Erythroblast (primary cell): ENCODE measurements around the gene PDE3A.
"Not testable (repeated sequence)": the region's sequence is repeated elsewhere in the genome, so short reads cannot be mapped to it uniquely, and the experiment has no call there.

ENCODE experiments used
- DNase-seq, 2 experiments: peaks; one replicate each; lab custom pipeline; 2025; lab: John Stamatoyannopoulos, UW
- GATA1 ChIP-seq: IDR thresholded peaks from 2 replicates; pipeline ENCODE4 v1.6.1; 2011; ENCODE audit warnings: low read depth, mild to moderate bottlenecking, control low read depth, low read length, moderate library complexity
- POLR2A ChIP-seq: IDR thresholded peaks from 2 replicates; pipeline ENCODE4 v1.6.1; 2011; ENCODE audit warnings: mild to moderate bottlenecking, low read length

The PDE3A gene

GRCh38 chr12:20514598-20514997, 146.3 kb downstream of the PDE3A start:
- no peak for DNase-seq
- TF ChIP-seq POLR2A (no peak), GATA1 (no peak)

GRCh38 chr12:20520532-20520931, 152.2 kb downstream of the PDE3A start:
- DNase-seq: no peak
- no peak for TF ChIP-seq GATA1
- TF ChIP-seq POLR2A: no peak

DNA sequence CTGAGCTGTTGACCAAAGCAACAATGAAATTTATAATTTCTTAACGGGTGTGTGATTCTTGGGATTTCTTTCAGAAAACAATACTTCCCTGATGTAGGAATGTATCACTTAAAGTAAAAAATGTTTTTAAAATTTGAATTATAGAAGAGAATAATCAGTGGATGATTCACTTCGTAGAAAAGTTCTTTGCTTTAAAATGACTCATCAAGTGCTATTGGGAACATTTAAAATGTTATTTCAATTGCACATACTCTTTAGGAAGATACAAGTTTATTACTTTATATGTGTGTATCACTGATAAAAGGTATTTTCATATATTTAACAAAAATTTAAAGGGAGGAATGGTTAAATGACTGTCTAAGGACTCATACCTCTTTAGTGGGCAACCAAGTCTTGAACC, 155.3 kb downstream of the PDE3A start:
- no peak for DNase-seq
- TF ChIP-seq POLR2A: no peak
- TF ChIP-seq GATA1: no peak

DNA sequence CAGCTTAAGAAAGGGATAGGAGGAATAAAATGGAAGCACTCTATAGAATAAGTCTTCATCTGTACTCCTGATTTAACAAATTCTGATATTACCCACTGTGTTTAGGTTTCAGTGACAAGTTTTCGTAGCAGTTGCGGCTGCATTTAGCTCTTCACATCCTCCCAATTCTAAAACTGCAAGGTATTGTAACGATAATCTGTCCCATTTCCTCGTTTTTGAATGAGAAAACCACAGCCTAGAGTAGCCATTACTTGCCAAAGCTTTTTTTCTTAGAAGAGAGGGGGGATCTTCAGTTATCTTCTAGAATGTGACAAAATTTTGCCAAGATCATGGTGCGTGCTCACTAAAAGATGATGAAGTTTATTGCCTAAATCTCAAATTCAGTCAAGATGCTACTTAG, 155.8 kb downstream of the PDE3A start:
- no peak for DNase-seq
- no peak for TF ChIP-seq POLR2A
- no peak for TF ChIP-seq GATA1

DNA sequence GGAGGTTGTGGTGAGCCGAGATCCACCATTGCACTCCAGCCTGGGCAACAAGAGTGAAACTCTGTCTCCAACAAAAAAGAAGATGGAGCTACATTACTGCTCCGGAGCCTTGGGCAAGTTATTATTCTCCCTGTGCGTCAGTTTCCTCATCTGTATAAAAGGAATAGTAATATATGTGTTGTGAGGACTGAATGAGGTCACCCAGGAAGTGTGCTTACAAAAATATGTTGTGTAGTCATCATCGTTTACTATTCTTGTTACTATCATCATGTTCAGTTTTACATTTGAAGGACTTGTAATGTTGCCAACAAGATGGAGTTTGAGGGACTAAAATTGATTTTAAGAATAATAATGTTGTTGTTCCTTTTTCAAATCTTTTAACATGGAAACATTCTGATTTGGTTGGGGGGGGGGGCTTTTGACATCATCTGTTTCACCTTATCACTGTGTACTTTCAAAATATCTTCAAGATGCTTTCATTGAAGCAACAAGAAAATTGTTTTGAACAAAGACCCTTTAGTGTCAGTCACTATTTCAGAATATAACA, 156.8 kb downstream of the PDE3A start:
- TF ChIP-seq GATA1: no peak
- no peak for TF ChIP-seq POLR2A

DNA sequence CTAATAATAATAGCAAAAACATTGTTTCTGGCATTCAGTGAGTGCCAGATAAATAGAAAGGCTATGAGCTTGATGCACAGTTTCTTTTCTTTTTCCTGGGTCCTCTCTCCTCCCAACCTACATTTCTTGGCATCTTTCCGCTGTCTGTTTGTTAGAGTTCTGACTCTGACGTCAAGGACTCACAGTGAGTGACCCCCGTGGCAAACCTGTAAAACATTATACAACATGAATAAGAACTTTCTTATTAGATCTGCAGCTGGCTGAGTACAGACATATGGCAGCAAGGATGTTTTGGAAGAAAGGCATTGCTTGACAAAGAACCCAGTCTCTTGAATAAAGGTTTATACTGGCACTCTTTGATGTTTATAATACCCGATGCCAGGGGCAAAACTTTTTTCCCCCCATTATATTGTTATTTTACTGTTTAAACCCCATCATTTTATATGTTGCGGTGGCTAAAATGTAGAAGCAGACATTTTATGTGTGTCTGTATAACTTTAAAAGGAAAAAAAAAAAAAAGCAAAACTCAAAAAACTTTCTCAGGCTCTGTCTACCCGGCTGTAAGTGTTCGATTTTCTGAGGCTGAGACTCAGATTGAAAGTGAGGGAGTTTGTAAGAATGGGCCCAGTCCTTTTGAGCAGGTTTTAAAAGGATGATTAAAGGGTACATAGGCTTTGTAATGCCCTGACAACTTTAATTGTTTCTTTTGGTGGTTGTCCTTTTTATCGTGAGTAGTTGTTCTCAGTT, 159.3 kb downstream of the PDE3A start:
- TF ChIP-seq GATA1 (no peak), POLR2A (no peak)
- DNase-seq: no peak

More for the DNA sequence above, 156.8 kb downstream of the PDE3A start:
- no peak for DNase-seq

- no peak for TF ChIP-seq GATA1
- no peak for TF ChIP-seq POLR2A
- no peak for DNase-seq
Measured at GRCh38 chr12:20528208-20528607, 159.9 kb downstream of the PDE3A start.

- DNase-seq: no peak
- TF ChIP-seq GATA1: no peak
- no peak for TF ChIP-seq POLR2A
Measured at GRCh38 chr12:20546267-20546666, 177.9 kb downstream of the PDE3A start.

DNA sequence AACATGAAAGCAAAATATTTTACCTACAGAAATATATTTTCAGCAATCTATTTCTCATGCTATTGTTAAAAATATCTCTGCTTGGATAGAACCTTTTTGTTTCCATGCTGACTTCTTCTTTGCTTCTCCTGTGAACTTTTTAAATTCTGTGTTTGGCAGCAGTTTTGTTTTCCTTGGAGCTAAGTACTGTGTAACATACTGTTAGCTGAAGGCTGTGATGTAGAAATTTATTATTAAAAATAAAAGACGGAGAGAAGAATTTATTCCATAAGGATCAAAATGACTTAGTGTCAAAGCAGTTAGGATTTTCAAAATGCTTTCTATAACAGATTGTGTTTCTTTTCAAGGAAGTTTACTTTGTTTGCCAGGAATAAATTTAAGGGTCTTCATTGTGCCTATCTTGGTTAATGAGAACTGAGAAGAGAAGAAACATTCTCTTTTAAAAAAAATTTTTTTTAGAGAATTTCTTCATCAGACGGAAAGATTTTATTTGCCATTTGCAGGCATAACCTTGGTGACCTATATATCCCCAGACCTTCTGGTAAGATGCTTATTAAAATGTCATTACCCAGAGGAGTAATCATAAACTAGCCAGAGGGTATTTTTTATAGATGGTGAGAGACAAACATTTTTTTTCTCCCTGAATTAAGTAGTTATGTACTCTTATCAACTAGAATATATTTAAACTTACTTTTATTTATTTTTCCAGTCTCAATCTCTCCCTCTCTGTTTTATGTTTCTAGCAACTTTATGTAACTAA, 179.7 kb downstream of the PDE3A start:
- DNase-seq: no peak
- TF ChIP-seq POLR2A: no peak
- no peak for TF ChIP-seq GATA1

DNA sequence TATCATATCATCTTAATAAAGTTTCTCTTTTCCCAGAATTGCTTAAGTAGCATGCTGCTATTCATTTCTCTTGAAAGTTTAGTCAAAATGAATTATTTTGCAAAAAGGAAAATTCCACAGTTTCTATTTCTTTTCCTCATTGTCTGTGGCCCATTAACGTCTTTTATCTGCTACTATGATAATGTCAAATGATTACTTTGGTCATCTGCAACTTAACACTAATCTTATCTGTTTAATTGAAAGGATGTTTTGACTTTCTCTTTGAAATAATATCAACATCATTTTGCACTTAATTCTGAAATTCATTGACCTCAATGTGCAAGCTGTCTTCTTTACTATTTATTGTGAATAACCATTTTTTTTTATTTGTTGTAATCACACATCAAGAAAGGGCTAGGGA, 180.3 kb downstream of the PDE3A start:
- DNase-seq: no peak
- no peak for TF ChIP-seq GATA1
- TF ChIP-seq POLR2A: no peak

- peak; percentile 25 to 34 for DNase-seq
- no peak for TF ChIP-seq POLR2A
- TF ChIP-seq GATA1: no peak
Measured at GRCh38 chr12:20549108-20549719, 180.9 kb downstream of the PDE3A start.

DNA sequence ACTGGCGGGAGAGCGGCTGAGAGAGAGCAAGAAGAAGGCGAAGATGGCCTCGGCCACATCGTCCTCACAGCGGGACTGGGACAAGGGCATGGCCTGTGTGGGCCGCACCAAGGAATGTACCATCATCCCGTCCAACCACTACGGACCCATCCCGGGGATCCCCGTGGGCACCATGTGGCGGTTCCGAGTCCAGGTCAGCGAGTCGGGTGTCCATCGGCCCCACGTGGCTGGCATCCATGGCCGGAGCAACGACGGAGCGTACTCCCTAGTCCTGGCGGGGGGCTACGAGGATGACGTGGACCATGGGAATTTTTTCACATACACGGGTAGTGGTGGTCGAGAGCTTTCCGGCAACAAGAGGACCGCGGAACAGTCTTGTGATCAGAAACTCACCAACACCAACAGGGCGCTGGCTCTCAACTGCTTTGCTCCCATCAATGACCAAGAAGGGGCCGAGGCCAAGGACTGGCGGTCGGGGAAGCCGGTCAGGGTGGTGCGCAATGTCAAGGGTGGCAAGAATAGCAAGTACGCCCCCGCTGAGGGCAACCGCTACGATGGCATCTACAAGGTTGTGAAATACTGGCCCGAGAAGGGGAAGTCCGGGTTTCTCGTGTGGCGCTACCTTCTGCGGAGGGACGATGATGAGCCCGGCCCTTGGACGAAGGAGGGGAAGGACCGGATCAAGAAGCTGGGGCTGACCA, 183.6 kb downstream of the PDE3A start:
- DNase-seq: not testable (repeated sequence)

DNA sequence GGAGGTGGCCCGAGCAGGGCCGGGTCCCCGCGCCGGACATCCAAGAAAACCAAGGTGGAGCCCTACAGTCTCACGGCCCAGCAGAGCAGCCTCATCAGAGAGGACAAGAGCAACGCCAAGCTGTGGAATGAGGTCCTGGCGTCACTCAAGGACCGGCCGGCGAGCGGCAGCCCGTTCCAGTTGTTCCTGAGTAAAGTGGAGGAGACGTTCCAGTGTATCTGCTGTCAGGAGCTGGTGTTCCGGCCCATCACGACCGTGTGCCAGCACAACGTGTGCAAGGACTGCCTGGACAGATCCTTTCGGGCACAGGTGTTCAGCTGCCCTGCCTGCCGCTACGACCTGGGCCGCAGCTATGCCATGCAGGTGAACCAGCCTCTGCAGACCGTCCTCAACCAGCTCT, 184.2 kb downstream of the PDE3A start:
- DNase-seq: not testable (repeated sequence)
